GM18520 (cell line): ENCODE data around the gene C20orf144.
"Not testable (repeated sequence)": the region's sequence is repeated elsewhere in the genome, so short reads cannot be mapped to it uniquely, and the experiment has no call there.

Source experiments
- ATAC-seq: cut with Tn5 transposase; IDR thresholded peaks from one replicate; pipeline ENCODE4 v1.9.1; 2021; ENCODE audit not compliant: unreplicated experiment

Gene C20orf144

GRCh38 chr20:33693741-33694638, 31.9 kb downstream of the C20orf144 start:
- no peak for ATAC-seq

GRCh38 chr20:33694639-33695012, 32.5 kb downstream of the C20orf144 start:
- no peak for ATAC-seq

GRCh38 chr20:33696448-33696847, 34.3 kb downstream of the C20orf144 start:
- ATAC-seq: no peak

GRCh38 chr20:33697129-33697528, 35.0 kb downstream of the C20orf144 start:
- ATAC-seq: no peak

GRCh38 chr20:33698966-33699365, 36.8 kb downstream of the C20orf144 start:
- not testable (repeated sequence) for ATAC-seq

- ATAC-seq: not testable (repeated sequence)
Measured at GRCh38 chr20:33700696-33701441, 38.7 kb downstream of the C20orf144 start.

- ATAC-seq: no peak
Measured at GRCh38 chr20:33701629-33702450, 39.7 kb downstream of the C20orf144 start.

- ATAC-seq: no peak
Measured at GRCh38 chr20:33702861-33703260, 40.7 kb downstream of the C20orf144 start.

- ATAC-seq: no peak
Measured at GRCh38 chr20:33703498-33704137, 41.5 kb downstream of the C20orf144 start.

- ATAC-seq: no peak
Measured at GRCh38 chr20:33704197-33704924, 42.2 kb downstream of the C20orf144 start.

- no peak for ATAC-seq
Measured at GRCh38 chr20:33707668-33708067, 45.5 kb downstream of the C20orf144 start.

- no peak for ATAC-seq
Measured at GRCh38 chr20:33709398-33709797, 47.3 kb downstream of the C20orf144 start.

GRCh38 chr20:33709905-33710541, 47.9 kb downstream of the C20orf144 start:
- no peak for ATAC-seq

GRCh38 chr20:33710681-33711445, 48.7 kb downstream of the C20orf144 start:
- no peak for ATAC-seq

- ATAC-seq: no peak
Measured at GRCh38 chr20:33711446-33711738, 49.3 kb downstream of the C20orf144 start.
